ENCODE data around the gene MT1G.

The MT1G gene

DNA sequence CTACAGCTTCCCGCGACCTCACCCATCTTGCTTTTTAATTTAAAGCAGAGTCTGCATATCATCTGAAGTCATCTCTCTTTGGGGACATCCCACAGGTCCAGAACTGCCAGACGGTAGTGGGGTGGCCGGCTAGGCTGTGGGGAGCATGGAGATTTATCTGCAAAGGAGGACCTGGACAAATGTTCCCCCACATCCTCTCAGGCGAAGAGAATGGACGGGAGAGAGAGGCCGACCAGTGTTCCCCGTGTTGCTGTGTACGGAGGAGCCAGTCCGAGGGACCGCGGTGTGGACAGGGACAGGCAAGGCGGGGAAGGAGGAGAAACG is 36.1 kb downstream of the MT1G start:
- no peak for DNase-seq (ENCODE audit: extremely low read depth, low read depth)
- TF ChIP-seq, protein P1, sequence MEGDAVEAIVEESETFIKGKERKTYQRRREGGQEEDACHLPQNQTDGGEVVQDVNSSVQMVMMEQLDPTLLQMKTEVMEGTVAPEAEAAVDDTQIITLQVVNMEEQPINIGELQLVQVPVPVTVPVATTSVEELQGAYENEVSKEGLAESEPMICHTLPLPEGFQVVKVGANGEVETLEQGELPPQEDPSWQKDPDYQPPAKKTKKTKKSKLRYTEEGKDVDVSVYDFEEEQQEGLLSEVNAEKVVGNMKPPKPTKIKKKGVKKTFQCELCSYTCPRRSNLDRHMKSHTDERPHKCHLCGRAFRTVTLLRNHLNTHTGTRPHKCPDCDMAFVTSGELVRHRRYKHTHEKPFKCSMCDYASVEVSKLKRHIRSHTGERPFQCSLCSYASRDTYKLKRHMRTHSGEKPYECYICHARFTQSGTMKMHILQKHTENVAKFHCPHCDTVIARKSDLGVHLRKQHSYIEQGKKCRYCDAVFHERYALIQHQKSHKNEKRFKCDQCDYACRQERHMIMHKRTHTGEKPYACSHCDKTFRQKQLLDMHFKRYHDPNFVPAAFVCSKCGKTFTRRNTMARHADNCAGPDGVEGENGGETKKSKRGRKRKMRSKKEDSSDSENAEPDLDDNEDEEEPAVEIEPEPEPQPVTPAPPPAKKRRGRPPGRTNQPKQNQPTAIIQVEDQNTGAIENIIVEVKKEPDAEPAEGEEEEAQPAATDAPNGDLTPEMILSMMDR (IDR thresholded peaks at IDR 0.05; ENCODE audit: low read depth, low read length): no peak

DNA sequence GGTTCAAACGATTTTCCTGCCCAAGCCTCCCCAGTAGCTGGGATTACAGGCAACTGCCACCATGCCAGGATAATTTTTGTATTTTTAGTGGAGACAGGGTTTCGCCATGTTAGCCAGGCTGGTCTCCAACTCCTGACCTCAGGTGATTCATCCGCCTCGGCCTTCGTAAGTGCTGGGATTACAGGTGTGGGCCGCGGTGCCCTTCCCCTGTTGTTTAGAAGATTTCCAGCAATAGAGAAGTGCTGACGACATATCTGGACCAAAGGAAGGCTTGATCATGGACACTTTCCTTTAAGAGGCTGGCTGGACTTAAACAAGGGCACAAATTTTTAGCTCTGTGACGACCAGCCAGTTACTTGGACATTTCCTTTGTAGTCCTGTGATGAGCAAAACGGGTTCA is 36.7 kb downstream of the MT1G start:
- no peak for DNase-seq (ENCODE audit: extremely low read depth, low read depth)
- TF ChIP-seq, protein P1 (IDR thresholded peaks at IDR 0.05; ENCODE audit: low read depth, low read length): no peak

DNA sequence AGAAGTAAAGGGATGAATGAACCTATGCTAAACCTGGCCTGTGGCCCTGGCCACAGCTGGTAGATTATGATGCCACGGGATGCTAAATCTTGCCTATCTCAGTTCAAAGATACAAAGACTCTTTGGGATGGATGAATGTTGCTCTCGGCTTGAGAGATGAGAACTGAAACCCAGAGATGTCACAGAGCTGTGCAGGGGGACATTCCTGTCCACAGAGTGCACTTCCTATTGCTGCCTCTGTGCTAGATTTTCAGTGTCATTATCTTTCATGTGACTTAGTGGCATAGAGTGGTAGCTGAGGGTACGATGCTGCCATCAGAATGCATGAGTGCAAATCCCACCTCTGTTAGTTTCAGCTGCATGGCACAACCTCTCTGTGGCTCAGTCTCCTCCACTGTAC is 37.7 kb downstream of the MT1G start:
- DNase-seq (ENCODE audit: extremely low read depth, low read depth): no peak
- TF ChIP-seq, protein P1 (IDR thresholded peaks at IDR 0.05; ENCODE audit: low read depth, low read length): no peak

DNA sequence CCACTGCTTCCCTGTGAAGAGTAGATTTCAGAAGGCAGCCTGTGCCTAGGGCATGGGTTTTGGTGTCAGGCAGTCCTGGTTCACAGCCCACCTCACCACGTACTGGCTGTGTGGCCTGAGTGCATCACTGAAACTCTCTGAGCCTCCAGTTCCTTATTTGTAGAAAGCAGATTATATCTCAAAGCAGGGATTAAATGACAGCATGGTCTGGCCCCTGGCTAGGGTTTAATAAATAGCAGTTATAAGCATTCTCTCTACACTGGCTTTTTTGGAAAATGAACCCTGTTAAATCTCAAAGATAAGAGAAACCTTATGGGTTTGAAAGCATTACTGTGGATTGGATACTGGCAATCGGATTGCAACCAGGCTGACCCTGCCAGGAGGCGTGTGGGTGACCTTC is 38.3 kb downstream of the MT1G start:
- DNase-seq (ENCODE audit: extremely low read depth, low read depth): no peak

DNA sequence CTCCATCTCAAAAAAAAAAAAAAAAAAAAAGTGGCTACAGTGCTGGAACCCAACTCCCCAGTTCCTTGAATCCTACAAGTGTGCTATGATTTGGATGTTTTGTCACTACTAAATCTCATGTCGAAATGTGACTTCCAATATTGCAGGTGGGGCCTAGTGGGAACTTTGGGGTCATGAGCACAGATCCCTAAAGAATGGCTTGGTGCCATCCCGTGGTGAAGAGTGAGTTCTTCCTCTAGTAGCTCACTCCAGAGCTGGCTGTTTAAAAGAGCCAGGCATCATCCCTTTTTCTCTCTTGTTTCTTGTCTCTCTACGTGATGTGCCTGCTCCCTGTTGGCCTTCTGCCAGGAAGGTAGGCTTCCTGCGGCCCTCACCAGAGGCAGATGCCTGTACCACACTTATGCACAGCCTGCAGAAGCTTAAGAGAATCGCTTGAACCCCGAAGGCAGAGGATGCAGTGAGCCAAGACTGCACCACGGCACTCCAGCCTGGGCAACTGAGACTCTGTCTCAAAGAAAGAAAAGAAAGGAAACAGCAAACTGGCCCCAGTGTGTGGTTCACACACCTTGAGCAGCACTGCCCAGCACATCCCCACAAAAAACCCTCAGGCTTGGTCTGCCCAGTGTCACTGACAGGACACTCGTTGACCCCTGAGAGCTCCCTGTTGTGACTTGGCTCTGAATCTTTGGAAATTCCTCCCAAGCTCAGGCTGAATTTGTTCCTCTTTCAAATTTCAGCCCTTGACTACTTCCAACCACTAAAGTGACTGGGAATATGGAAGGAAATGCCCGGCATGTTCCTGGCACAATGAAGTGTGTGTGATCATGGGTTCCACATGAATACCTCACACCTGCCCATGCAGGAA is 39.1 kb downstream of the MT1G start:
- DNase-seq (ENCODE audit: extremely low read depth, low read depth): no peak
- TF ChIP-seq, protein P1 (IDR thresholded peaks at IDR 0.05; ENCODE audit: low read depth, low read length): no peak

More for the DNA sequence above, 38.3 kb downstream of the MT1G start:
- TF ChIP-seq, protein P1 (IDR thresholded peaks at IDR 0.05; ENCODE audit: low read depth, low read length): no peak

DNA sequence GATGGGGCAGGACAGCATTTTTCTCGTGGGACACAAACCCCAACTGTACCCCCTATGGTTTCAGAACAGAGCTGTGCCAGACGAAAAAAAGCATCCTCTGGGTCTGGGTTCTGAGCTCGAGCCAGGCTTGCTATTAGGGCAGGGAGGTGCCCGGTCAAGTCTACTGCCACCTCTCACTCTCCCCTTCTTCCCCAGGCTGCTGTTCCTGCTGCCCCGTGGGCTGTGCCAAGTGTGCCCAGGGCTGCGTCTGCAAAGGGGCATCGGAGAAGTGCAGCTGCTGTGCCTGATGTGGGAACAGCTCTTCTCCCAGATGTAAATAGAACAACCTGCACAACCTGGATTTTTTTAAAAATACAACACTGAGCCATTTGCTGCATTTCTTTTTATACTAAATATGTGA is 41.2 kb downstream of the MT1G start:
- no peak for DNase-seq (ENCODE audit: extremely low read depth, low read depth)
- TF ChIP-seq, protein P1 (IDR thresholded peaks at IDR 0.05; ENCODE audit: low read depth, low read length): no peak

DNA sequence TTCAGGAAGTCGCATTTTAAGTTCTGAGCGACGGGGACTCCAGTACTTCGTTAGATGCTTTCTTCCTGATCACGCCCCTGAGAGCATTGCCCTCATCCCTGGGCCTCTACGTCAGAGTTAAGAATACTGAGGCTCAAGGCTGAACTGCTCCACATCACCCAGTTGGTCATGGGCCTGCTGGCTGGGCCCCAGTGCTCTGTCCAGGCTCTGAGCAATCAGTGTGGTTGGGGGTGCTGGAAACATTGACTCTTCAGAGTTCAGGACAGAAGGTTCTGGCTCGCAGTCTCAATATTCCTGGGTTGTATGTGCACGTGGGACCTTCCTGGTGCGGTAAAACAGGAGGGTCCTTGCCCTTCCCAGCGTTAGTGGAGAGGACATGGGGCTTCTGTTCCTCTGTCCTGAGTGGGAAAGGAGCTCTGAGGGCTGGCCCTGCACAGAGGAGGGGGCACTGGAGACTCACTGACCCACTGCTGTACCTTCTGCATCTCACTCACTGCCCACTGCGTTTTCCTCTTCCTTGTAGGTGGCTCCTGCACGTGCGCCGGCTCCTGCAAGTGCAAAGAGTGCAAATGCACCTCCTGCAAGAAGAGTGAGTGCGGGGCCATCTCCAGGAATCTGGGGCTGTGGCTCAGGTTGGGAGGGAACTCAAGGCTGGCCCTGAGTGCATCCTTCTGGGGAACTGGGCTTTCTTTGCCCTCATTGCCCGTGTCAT is 41.8 kb downstream of the MT1G start:
- DNase-seq (ENCODE audit: extremely low read depth, low read depth): no peak
- TF ChIP-seq, protein P1 (IDR thresholded peaks at IDR 0.05; ENCODE audit: low read depth, low read length): no peak

Data from AG09319 (cell line).